Measurements from ENCODE around the gene TUBA4A.

- TF ChIP-seq CTCF (IDR thresholded peaks at IDR 0.05) (no peak), ZFX (IDR thresholded peaks at IDR 0.05; ENCODE audit: borderline replicate concordance) (no peak)
These were observed 29.3 kb upstream of the TUBA4A start for GRCh38 chr2:219282943-219283581.
